Astrocyte (in vitro differentiated cells and primary cell): ENCODE data around the gene NPTX1. TPM values are rescaled to one million over a fixed set of nuclear protein-coding genes. Genes with fewer than 3 reads are reported as not detected.

ENCODE experiments used
- DNase-seq: peaks from one replicate; pipeline ENCODE4 v3.0.0-alpha.2; 2010; ENCODE audit warnings: low read depth
- FAIRE-seq: peaks from 2 replicates; lab custom pipeline; 2011; peaks lifted over from hg19 to GRCh38; lab: Jason Lieb, UNC
- H2AFZ ChIP-seq: 2 replicates; pipeline ENCODE4 v1.6.0; 2012; ENCODE audit warnings: low read depth, low read length, inconsistent platforms
- H3K27ac ChIP-seq: 2 replicates; pipeline ENCODE4 v1.5.1; 2011; ENCODE audit warnings: low read depth, low read length, inconsistent platforms
- H3K27me3 ChIP-seq: 2 replicates; pipeline ENCODE4 v1.6.0; 2011; ENCODE audit warnings: low read length, inconsistent platforms; ENCODE audit not compliant: insufficient read depth
- H3K36me3 ChIP-seq: 2 replicates; pipeline ENCODE4 v1.5.1; 2011; ENCODE audit warnings: low read length, inconsistent platforms; ENCODE audit not compliant: insufficient read depth
- H3K4me1 ChIP-seq: 2 replicates; pipeline ENCODE4 v1.5.1; 2011; ENCODE audit warnings: low read length, inconsistent platforms; ENCODE audit not compliant: insufficient read depth
- H3K4me2 ChIP-seq: 2 replicates; pipeline ENCODE4 v1.6.0; 2012; ENCODE audit warnings: low read length, inconsistent platforms
- H3K4me3 ChIP-seq: 2 replicates; pipeline ENCODE4 v1.5.1; 2011; ENCODE audit warnings: low read depth, mild to moderate bottlenecking, low read length, inconsistent platforms; ENCODE audit not compliant: insufficient read depth
- H3K79me2 ChIP-seq: 2 replicates; pipeline ENCODE4 v1.6.0; 2012; ENCODE audit warnings: mild to moderate bottlenecking, low read length, inconsistent platforms; ENCODE audit not compliant: insufficient read depth
- H3K9ac ChIP-seq: 2 replicates; pipeline ENCODE4 v1.6.0; 2012; ENCODE audit warnings: mild to moderate bottlenecking, low read length, inconsistent platforms
- H3K9me3 ChIP-seq: 2 replicates; pipeline ENCODE4 v1.5.1; 2012; ENCODE audit warnings: low read depth, mild to moderate bottlenecking, low read length, inconsistent platforms; ENCODE audit not compliant: insufficient read depth
- H4K20me1 ChIP-seq: 2 replicates; pipeline ENCODE4 v1.6.0; 2012; ENCODE audit warnings: low read length, inconsistent platforms; ENCODE audit not compliant: insufficient read depth
- H3K27ac Mint-ChIP-seq: one replicate; pipeline ENCODE4 v1.8.0; 2021; ENCODE audit warnings: mild to moderate bottlenecking, mixed read lengths; ENCODE audit not compliant: unreplicated experiment
- H3K27me3 Mint-ChIP-seq: one replicate; pipeline ENCODE4 v1.8.0; 2021; ENCODE audit warnings: low read depth, mixed read lengths; ENCODE audit not compliant: unreplicated experiment
- H3K36me3 Mint-ChIP-seq: one replicate; pipeline ENCODE4 v1.8.0; 2021; ENCODE audit warnings: low read depth, mixed read lengths; ENCODE audit not compliant: unreplicated experiment
- H3K4me1 Mint-ChIP-seq: one replicate; pipeline ENCODE4 v1.8.0; 2021; ENCODE audit warnings: low read depth, mixed read lengths; ENCODE audit not compliant: unreplicated experiment
- H3K4me3 Mint-ChIP-seq: one replicate; pipeline ENCODE4 v1.8.0; 2021; ENCODE audit warnings: mild to moderate bottlenecking, moderate library complexity, mixed read lengths; ENCODE audit not compliant: unreplicated experiment
- H3K9me3 Mint-ChIP-seq: one replicate; pipeline ENCODE4 v1.8.0; 2021; ENCODE audit warnings: mild to moderate bottlenecking, mixed read lengths; ENCODE audit not compliant: unreplicated experiment
- EZH2 ChIP-seq: IDR thresholded peaks from 2 replicates; pipeline ENCODE4 v1.6.1; 2012; ENCODE audit warnings: mild to moderate bottlenecking, low read length, inconsistent platforms; ENCODE audit not compliant: insufficient read depth
- total RNA-seq: library from RNA; stranded (reverse); gene quantifications from 2 replicates; pipeline ENCODE4 v1.2.1, GENCODE V29; 2021
- TF ChIP-seq, protein P1 (sequence below): IDR thresholded peaks from 2 replicates; pipeline ENCODE4 v1.5.1; 2011; ENCODE audit warnings: low read depth, mild to moderate bottlenecking, inconsistent platforms, low read length, moderate library complexity; ENCODE audit not compliant: insufficient read depth

NPTX1 gene
- total RNA-seq, 1 donor from 2014 or later, result 0.43 TPM

DNA sequence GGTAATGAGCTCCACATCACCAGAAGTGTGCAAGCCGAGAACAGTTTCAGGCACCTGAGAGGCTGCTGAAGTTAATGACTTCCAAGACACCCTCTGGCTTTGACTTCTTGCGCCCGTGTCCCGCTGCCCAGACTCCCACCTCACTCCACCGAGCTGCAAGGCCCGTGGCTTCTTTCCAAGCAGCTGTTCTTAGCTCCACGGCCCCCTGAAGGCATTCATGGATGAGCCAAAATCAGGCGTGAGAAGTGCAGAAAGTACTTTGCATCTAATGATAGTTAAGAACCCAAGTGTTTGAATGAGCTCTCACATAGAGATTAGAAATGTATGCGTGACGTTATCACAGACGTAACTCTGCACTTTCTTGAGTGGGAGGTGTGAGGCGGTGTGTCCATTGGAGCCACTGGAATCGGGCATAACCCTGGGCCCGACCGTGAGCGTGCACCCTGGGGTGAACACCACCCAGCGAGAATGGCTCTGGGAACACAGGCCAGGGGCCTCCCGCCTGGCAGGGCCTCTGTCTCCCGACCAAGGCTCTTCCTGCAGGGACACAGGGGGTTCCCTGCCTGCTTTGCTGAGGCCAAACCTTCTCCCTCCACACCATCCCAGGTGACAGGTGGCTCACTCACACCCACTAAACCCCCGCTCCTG is 11.0 kb downstream of the NPTX1 start:
- Histone ChIP-seq H3K27ac (no peak overlapping the region), H3K4me2 (no peak overlapping the region), H3K27me3 (peaks cover 54% of the 10 kb centered on the region), H2AFZ (no peak overlapping the region), H3K36me3 (no peaks in the 10 kb centered on the region), H3K4me3 (no peak overlapping the region), H3K79me2 (no peaks in the 10 kb centered on the region), H3K9me3 (no peaks in the 10 kb centered on the region), H4K20me1 (no peaks in the 10 kb centered on the region), H3K4me1 (no peaks in the 10 kb centered on the region), H3K9ac (no peak overlapping the region)
- TF ChIP-seq, protein P1, sequence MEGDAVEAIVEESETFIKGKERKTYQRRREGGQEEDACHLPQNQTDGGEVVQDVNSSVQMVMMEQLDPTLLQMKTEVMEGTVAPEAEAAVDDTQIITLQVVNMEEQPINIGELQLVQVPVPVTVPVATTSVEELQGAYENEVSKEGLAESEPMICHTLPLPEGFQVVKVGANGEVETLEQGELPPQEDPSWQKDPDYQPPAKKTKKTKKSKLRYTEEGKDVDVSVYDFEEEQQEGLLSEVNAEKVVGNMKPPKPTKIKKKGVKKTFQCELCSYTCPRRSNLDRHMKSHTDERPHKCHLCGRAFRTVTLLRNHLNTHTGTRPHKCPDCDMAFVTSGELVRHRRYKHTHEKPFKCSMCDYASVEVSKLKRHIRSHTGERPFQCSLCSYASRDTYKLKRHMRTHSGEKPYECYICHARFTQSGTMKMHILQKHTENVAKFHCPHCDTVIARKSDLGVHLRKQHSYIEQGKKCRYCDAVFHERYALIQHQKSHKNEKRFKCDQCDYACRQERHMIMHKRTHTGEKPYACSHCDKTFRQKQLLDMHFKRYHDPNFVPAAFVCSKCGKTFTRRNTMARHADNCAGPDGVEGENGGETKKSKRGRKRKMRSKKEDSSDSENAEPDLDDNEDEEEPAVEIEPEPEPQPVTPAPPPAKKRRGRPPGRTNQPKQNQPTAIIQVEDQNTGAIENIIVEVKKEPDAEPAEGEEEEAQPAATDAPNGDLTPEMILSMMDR, result no peak
- no peak for TF ChIP-seq EZH2
- Mint-ChIP-seq H3K27me3 (peaks cover 62% of the 10 kb centered on the region), H3K36me3 (no peaks in the 10 kb centered on the region), H3K4me3 (no peak overlapping the region), H3K27ac (no peak overlapping the region), H3K4me1 (no peaks in the 10 kb centered on the region), H3K9me3 (no peaks in the 10 kb centered on the region)
- DNase-seq (no peak), FAIRE-seq (no peak)

DNA sequence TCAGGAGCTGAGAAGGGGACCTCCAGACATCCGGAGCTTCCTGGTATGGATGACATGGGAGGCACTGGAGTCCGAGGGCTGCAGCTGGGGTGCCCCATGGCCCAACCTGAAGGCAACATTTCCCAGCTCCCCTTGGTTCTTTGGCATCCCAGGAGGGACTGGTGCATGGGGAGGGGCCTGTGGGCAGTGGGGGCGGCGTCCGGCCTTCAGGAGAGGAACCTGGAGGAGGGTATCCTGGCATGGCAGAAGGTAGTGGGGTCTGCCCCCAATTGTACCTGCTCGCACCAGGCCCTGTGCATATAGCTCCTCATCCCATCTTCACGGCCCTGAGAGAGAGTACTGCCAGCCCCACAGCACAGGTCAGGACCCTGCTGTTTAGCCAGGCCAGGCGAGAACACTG is 11.9 kb downstream of the NPTX1 start:
- H3K27me3 ChIP-seq, result peaks cover 53% of the 10 kb centered on the region

More for the DNA sequence above, 11.9 kb downstream of the NPTX1 start:
- Histone ChIP-seq H3K27ac (no peak overlapping the region), H4K20me1 (no peaks in the 10 kb centered on the region), H3K79me2 (no peaks in the 10 kb centered on the region), H3K4me2 (no peak overlapping the region), H3K9ac (no peak overlapping the region), H2AFZ (no peak overlapping the region), H3K9me3 (no peaks in the 10 kb centered on the region), H3K4me3 (no peak overlapping the region), H3K4me1 (no peaks in the 10 kb centered on the region), H3K36me3 (no peaks in the 10 kb centered on the region)
- DNase-seq (no peak), FAIRE-seq (no peak)
- Mint-ChIP-seq H3K27ac (no peak overlapping the region), H3K4me1 (no peaks in the 10 kb centered on the region), H3K4me3 (no peak overlapping the region), H3K27me3 (peaks cover 66% of the 10 kb centered on the region), H3K9me3 (no peaks in the 10 kb centered on the region), H3K36me3 (no peaks in the 10 kb centered on the region)
- no peak for TF ChIP-seq EZH2
- TF ChIP-seq, protein P1, result no peak
